Measurements from ENCODE around the gene NPAS3. TPM values are rescaled to one million over a fixed set of nuclear protein-coding genes. Genes with fewer than 3 reads are reported as not detected.

Gene NPAS3
- total and polyA plus RNA-seq, 2 donors (not counting 1 experiment from before 2014, with no cell fraction given), result 0.10 to 0.50 TPM

GRCh38 chr14:33240466-33240865, 301.8 kb downstream of the NPAS3 start:
- TF ChIP-seq, protein P1, sequence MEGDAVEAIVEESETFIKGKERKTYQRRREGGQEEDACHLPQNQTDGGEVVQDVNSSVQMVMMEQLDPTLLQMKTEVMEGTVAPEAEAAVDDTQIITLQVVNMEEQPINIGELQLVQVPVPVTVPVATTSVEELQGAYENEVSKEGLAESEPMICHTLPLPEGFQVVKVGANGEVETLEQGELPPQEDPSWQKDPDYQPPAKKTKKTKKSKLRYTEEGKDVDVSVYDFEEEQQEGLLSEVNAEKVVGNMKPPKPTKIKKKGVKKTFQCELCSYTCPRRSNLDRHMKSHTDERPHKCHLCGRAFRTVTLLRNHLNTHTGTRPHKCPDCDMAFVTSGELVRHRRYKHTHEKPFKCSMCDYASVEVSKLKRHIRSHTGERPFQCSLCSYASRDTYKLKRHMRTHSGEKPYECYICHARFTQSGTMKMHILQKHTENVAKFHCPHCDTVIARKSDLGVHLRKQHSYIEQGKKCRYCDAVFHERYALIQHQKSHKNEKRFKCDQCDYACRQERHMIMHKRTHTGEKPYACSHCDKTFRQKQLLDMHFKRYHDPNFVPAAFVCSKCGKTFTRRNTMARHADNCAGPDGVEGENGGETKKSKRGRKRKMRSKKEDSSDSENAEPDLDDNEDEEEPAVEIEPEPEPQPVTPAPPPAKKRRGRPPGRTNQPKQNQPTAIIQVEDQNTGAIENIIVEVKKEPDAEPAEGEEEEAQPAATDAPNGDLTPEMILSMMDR (conservative IDR thresholded peaks at IDR 0.05 in 1 of 2, IDR thresholded peaks at IDR 0.05 in 1 of 2; ENCODE audit: low read depth in 1 of 2, low read length in 2 of 2), result no peak
- TF ChIP-seq EZH2 (IDR thresholded peaks at IDR 0.05; ENCODE audit: low read length, missing control alignments), result no peak
- no peaks in the 10 kb centered on the region for H3K79me2 ChIP-seq (ENCODE audit: control insufficient read depth, insufficient read depth, low read length)
- no peaks in the 10 kb centered on the region for H3K36me3 ChIP-seq (ENCODE audit: control insufficient read depth, insufficient read depth, low read length)
- no peaks in the 10 kb centered on the region for H3K4me1 ChIP-seq (ENCODE audit: control insufficient read depth, extremely low read depth, insufficient read depth, low read length)
- H2AFZ ChIP-seq (ENCODE audit: low read length), result no peak overlapping the region
- H4K20me1 ChIP-seq (ENCODE audit: control insufficient read depth, extremely low read depth, insufficient read depth, low read length), result no peaks in the 10 kb centered on the region
- H3K27ac ChIP-seq (ENCODE audit: insufficient read depth, low read length), result no peak overlapping the region
- H3K4me3 ChIP-seq (replicated peaks in 1 of 4; ENCODE audit: control extremely low read depth in 1 of 4, insufficient read depth in 1 of 4, low read depth in 3 of 4, low read length in 4 of 4), result no peak overlapping the region
- no peaks in the 10 kb centered on the region for H3K27me3 ChIP-seq (ENCODE audit: control insufficient read depth, insufficient read depth, low read length)
- no peaks in the 10 kb centered on the region for H3K9me3 ChIP-seq (ENCODE audit: control insufficient read depth, insufficient read depth, low read depth, low read length)
- no peak overlapping the region for H3K9ac ChIP-seq (ENCODE audit: insufficient read depth, low read length)
- DNase-seq (ENCODE audit: low read depth in 2 of 2), result peak in 1 of 2 donors; percentile 3
- H3K4me2 ChIP-seq (ENCODE audit: extremely low read depth, insufficient read depth, low read length), result no peak overlapping the region

DNA sequence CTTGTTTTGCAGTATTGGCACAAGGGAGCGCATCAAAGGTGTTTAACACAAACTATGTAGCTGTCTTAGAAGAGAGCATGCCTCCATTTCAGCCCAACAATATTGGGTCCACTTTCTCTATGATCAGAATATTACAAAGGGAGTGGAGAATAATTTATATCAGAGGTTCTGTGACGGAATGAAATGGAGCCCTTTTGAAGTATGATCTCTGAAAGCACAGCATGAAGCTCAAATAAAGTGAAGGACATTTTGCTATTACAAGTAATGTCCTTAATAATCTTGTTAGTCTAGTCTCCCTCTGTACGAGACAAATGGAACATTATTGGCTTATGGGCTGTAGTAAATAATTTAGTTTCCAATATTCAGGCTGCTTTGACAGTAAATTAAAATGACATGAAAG, 302.7 kb downstream of the NPAS3 start:
- no peaks in the 10 kb centered on the region for H3K36me3 ChIP-seq (ENCODE audit: control insufficient read depth, insufficient read depth, low read length)
- no peak overlapping the region for H3K27ac ChIP-seq (ENCODE audit: insufficient read depth, low read length)
- no peaks in the 10 kb centered on the region for H3K9me3 ChIP-seq (ENCODE audit: control insufficient read depth, insufficient read depth, low read depth, low read length)
- H3K9ac ChIP-seq (ENCODE audit: insufficient read depth, low read length), result no peak overlapping the region
- no peak for DNase-seq (ENCODE audit: low read depth in 2 of 2)
- H4K20me1 ChIP-seq (ENCODE audit: control insufficient read depth, extremely low read depth, insufficient read depth, low read length), result no peaks in the 10 kb centered on the region
- no peak overlapping the region for H2AFZ ChIP-seq (ENCODE audit: low read length)
- TF ChIP-seq, protein P1 (conservative IDR thresholded peaks at IDR 0.05 in 1 of 2, IDR thresholded peaks at IDR 0.05 in 1 of 2; ENCODE audit: low read depth in 1 of 2, low read length in 2 of 2), result no peak
- no peak for TF ChIP-seq EZH2 (IDR thresholded peaks at IDR 0.05; ENCODE audit: low read length, missing control alignments)
- H3K4me3 ChIP-seq (replicated peaks in 1 of 4; ENCODE audit: control extremely low read depth in 1 of 4, insufficient read depth in 1 of 4, low read depth in 3 of 4, low read length in 4 of 4), result no peak overlapping the region
- H3K4me1 ChIP-seq (ENCODE audit: control insufficient read depth, extremely low read depth, insufficient read depth, low read length), result no peaks in the 10 kb centered on the region
- no peaks in the 10 kb centered on the region for H3K27me3 ChIP-seq (ENCODE audit: control insufficient read depth, insufficient read depth, low read length)
- no peak overlapping the region for H3K4me2 ChIP-seq (ENCODE audit: extremely low read depth, insufficient read depth, low read length)
- H3K79me2 ChIP-seq (ENCODE audit: control insufficient read depth, insufficient read depth, low read length), result no peaks in the 10 kb centered on the region

DNA sequence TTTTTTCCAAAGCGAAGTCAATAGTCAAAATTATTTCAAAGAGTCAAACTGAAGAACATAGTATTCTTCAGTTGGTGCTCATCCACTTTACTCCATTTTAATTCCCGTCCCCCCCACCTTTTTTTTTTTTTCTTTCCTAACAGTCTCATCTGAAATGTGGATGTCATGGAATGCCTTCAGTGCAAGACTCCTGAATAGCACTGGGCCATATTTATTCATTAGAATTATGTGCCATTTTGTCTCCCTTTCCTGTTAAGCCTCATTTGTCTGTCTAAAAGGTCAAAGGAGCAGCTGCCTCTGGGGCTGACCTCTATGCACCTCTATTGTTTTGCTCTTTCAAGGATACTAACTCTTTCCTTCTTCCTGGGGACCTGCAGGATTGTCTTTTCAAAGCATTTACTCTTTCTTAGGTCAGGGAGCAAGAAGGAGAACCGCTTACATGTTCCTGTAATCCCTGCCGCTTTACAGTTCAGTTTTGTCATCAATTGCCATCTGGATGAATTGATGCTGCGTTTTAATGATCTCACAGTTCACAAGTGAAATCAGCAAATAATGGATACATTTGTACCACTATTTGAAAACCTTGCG, 310.6 kb downstream of the NPAS3 start:
- no peak overlapping the region for H3K4me2 ChIP-seq (ENCODE audit: extremely low read depth, insufficient read depth, low read length)
- no peak overlapping the region for H3K9ac ChIP-seq (ENCODE audit: insufficient read depth, low read length)
- H3K4me1 ChIP-seq (ENCODE audit: control insufficient read depth, extremely low read depth, insufficient read depth, low read length), result no peaks in the 10 kb centered on the region
- H4K20me1 ChIP-seq (ENCODE audit: control insufficient read depth, extremely low read depth, insufficient read depth, low read length), result no peaks in the 10 kb centered on the region
- no peak for DNase-seq (ENCODE audit: low read depth in 2 of 2)
- H3K36me3 ChIP-seq (ENCODE audit: control insufficient read depth, insufficient read depth, low read length), result no peaks in the 10 kb centered on the region
- H3K79me2 ChIP-seq (ENCODE audit: control insufficient read depth, insufficient read depth, low read length), result no peaks in the 10 kb centered on the region
- H3K4me3 ChIP-seq (replicated peaks in 1 of 4; ENCODE audit: control extremely low read depth in 1 of 4, insufficient read depth in 1 of 4, low read depth in 3 of 4, low read length in 4 of 4), result no peak overlapping the region
- no peaks in the 10 kb centered on the region for H3K27me3 ChIP-seq (ENCODE audit: control insufficient read depth, insufficient read depth, low read length)
- TF ChIP-seq, protein P1 (conservative IDR thresholded peaks at IDR 0.05 in 1 of 2, IDR thresholded peaks at IDR 0.05 in 1 of 2; ENCODE audit: low read depth in 1 of 2, low read length in 2 of 2), result no peak
- no peak for TF ChIP-seq EZH2 (IDR thresholded peaks at IDR 0.05; ENCODE audit: low read length, missing control alignments)
- no peaks in the 10 kb centered on the region for H3K9me3 ChIP-seq (ENCODE audit: control insufficient read depth, insufficient read depth, low read depth, low read length)
- H3K27ac ChIP-seq (ENCODE audit: insufficient read depth, low read length), result no peak overlapping the region
- no peak overlapping the region for H2AFZ ChIP-seq (ENCODE audit: low read length)
